Cerebellar nuclear complex (tissue), 1 donor: ENCODE results near the gene KCP.

Experiments
- DNase-seq, 2 experiments: peaks; one replicate each; lab custom pipeline; 2025; lab: John Stamatoyannopoulos, UW

The KCP gene

DNA sequence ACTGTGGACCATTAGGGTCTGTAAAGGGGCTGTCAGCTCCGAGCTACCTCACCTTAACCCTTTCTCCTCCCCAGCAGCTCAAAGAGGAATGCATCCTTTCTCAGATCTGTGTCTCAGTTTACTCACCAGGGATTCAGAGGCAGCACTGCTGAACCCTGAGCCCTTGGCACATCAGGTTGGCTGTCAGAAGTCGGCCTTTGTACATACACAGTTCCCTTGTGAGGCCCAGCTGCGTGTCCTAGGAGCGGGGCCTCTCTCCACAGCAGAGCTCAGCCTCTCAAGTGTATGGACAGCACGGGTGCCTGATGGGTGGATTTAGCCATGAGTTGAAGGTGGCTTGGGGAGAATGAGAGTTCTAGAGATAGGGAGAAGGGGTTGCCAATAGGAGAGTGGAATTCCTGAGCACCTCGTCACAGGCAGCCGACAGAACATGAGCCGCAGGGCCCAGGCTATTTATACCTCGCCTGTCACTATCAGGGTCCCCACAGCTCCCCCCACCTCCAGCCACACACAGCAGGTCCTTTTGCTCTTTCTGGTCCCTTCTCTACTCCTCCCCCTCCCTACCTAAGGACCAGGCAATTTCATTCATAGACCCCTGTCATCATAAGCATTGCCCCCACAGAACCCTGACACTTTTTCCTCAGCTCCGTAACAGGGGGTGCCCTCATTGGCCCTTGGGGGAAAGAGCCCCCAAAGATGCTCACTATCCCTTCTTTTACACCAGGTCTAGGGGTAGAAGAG lies 82.4 kb downstream of the KCP start:
- no peak for DNase-seq

DNA sequence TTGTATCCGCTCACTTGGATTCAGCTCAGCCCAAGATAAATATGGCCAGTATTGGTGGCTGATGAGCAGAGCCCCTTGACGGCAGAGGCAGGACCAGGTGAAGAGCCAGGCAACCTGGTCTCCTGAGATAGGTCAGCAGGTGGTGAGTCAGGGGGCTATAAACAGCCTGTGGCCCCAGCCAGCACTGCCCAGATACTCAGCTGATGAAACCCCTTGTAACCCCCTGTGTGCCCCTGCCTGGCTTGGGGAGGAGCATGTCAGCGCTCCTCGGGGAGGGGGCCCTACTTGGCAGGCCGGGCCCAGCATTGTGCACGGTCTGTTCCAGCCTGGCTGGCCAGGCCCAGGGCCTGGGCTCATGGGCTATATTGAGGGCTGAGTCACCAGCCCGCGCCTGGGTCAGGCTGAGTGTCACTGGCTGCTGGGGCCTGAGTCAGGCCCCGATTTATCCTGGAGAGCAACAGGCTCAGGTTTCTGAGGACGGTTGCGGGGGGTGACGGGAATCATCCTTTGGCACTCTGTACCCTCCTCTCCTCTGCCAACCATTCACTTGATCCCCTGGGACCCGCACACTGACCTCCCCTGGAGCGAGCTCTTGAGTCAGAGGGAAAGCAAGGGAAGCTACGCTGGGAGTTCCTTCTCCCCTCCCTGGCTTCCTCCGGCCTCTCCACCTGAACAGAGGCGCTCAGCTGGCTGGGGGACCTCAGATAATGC lies 83.1 kb downstream of the KCP start:
- DNase-seq: no peak

DNA sequence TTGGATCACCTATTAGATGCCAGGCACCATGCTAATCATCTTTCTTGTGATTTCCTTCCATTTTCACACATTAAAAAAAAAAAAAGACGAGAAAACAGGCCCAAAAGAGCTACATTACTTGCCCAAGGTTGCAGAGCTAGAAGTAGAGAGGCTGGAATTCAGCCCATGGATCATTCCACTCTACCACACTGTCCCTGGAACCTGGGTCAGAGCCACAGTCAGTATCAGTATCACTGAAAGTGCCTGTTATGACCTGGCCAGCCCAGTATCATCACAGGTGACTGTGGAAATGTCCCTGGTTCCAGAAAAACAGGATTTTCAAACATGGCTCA lies 83.6 kb downstream of the KCP start:
- DNase-seq: no peak
